HG02642 (cell line): ENCODE data around the gene ANKH.

Source experiments
- ATAC-seq: cut with Tn5 transposase; IDR thresholded peaks from one replicate; pipeline ENCODE4 v1.9.1; 2021; ENCODE audit warnings: mild to moderate bottlenecking; ENCODE audit not compliant: unreplicated experiment, poor library complexity

The ANKH gene

GRCh38 chr5:14727428-14727865 is 144.1 kb downstream of the ANKH start:
- peak; percentile 57 for ATAC-seq

- no peak for ATAC-seq
Measured at GRCh38 chr5:14726066-14726838, 145.3 kb downstream of the ANKH start.

- ATAC-seq, result no peak
Measured at GRCh38 chr5:14724633-14725032, 146.9 kb downstream of the ANKH start.

- no peak for ATAC-seq
Measured at GRCh38 chr5:14723701-14724132, 147.9 kb downstream of the ANKH start.

DNA sequence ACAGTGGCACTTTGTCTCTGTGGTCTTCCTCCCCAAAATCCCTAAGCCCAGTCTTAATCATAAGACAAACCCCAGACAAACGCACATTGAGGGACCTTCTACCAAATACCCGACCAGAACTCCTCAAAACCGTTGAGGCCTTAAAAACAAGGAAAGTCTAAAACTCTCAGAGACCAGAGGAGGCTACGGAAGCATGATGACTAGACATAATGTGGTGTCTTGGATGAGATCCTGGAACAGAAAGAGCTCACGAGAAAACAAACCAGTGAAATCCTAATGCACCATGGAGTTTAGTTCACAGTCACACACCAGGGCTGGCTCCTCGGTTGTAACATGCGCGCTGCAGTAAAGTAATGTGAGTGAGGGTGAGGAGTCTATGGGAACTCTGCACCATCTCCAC is 148.7 kb downstream of the ANKH start:
- ATAC-seq, result no peak

DNA sequence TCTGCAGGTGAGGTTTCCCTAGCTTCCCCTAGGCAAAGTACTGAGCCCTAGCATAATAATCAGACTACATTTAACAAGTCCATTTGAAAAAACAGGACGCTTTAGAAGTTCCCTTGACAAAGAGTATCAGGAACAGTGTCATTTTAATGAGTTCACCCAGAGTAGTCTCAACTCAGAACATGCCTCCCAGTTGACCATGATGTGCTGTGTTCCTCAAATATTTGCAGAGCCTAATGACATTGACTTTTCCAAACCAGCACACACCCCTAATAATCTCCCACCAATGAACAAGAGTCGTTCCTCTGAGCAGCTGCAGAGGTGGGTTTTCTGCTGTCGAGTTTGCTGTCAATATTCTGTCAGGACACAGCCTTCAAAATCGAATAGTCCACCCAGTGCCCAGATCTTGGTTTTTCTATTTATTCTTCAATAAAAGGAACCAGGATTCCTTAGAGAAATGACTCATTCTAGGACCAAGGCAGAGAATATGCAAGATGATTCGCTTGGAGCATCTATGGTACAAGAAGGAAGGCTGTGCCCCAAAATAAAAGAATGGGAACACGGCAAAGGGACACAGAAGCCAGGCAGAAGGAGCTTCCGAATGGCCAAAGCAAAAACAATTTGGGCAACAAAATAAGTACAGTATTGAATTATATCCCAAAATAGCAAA is 149.5 kb downstream of the ANKH start:
- no peak for ATAC-seq

- ATAC-seq, result no peak
Measured at GRCh38 chr5:14720236-14720923, 151.2 kb downstream of the ANKH start.

- no peak for ATAC-seq
Measured at GRCh38 chr5:14718778-14719177, 152.8 kb downstream of the ANKH start.

- no peak for ATAC-seq
Measured at GRCh38 chr5:14716755-14717752, 154.5 kb downstream of the ANKH start.

- ATAC-seq, result no peak
Measured at GRCh38 chr5:14715481-14715880, 156.1 kb downstream of the ANKH start.

DNA sequence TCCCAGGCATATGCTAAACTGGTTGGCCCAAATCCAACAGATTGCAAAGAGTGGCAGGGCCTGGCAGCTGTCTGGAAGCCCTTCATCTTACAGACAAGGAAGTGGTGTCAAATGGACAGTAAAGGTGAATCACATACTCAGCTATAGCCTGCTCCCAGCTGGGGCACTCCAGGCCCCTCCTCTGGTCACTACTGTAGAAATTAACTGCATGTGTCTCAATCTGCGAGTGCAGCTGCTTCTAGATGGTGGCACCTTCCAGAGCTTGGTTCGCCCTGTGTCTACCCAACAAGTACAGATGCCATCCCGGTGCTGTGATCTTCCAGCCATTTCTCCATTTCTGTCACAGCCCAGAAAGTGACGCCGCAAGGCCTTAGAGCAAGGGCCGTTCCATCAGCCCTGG is 156.9 kb downstream of the ANKH start:
- ATAC-seq, result no peak

GRCh38 chr5:14713476-14714390 is 157.8 kb downstream of the ANKH start:
- ATAC-seq, result no peak

GRCh38 chr5:14712666-14713065 is 158.9 kb downstream of the ANKH start:
- ATAC-seq, result no peak

- ATAC-seq, result no peak
Measured at GRCh38 chr5:14712131-14712530, 159.4 kb downstream of the ANKH start.

- no peak for ATAC-seq
Measured at GRCh38 chr5:14710313-14710994, 161.1 kb downstream of the ANKH start.

DNA sequence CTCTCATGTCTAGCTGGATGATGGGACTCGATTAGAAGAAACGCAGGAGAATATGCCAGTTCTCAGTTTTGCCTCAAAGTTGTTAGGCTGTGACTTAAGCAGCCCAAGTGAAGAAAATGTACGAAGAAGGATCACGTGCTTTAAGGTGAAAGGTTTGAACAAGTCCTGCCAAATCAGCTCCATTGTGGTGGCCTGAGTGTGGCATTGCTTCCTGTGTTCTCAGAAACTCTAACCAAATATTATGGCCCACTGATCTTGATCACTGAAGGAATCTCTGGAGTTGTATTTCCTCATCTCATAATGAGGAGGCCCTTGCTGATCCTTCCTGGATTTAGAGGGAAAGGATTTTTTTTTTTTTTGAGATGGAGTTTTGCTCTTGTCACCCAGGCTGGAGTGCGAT is 163.0 kb downstream of the ANKH start:
- no peak for ATAC-seq

GRCh38 chr5:14707811-14708390 is 163.7 kb downstream of the ANKH start:
- no peak for ATAC-seq

- no peak for ATAC-seq
Measured at GRCh38 chr5:14706615-14707021, 165.0 kb downstream of the ANKH start.
